ENCODE measurements around the gene ZMYND11. TPM values are rescaled to one million over a fixed set of nuclear protein-coding genes. Genes with fewer than 3 reads are reported as not detected.

The ZMYND11 gene
- 18.1 TPM for total RNA-seq

GRCh38 chr10:135132-135600 is at the start of gene ZMYND11:
TSS of gene ZMYND11 (plus strand) at chr10:135455. CDS start at chr10:180013, 44,558 bp downstream.
- Histone ChIP-seq H3K4me1 (ENCODE audit: insufficient read depth, low read length) (peaks cover 21% of the 10 kb centered on the region), H3K4me3 (ENCODE audit: low read length) (peak within 1 kb of the TSS; percentile 55)

DNA sequence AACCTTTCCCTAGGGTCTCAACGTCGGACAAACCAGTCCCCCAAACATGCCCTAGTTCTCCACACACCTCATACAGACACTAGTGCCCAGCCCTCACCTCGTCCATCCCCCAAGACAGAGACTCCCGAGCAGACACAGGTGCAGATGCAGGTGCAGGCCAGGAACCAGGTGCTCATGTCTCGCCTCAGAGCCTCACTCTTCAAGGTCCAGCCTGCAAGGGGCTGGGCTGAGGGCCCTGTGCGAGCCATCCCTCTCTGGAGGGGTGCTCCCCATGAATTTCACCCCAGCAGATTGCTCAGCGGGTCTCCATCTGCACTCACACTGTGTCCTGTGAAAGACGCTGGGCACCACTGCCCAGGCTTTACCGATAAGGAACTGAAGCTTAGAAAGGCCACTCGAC is 49.2 kb upstream of the ZMYND11 start:
- H3K9me3 ChIP-seq (ENCODE audit: low read depth, low read length): no peaks in the 10 kb centered on the region
- no peaks in the 10 kb centered on the region for H3K27me3 ChIP-seq (ENCODE audit: insufficient read depth, low read length)
- peaks cover 3% of the 10 kb centered on the region for H3K4me1 ChIP-seq (ENCODE audit: insufficient read depth, low read length)
- no peak overlapping the region for H3K4me3 ChIP-seq (ENCODE audit: low read length)

More at GRCh38 chr10:135132-135600, at the start of gene ZMYND11:
- Histone ChIP-seq H3K9me3 (ENCODE audit: low read depth, low read length) (no peaks in the 10 kb centered on the region), H3K27me3 (ENCODE audit: insufficient read depth, low read length) (peaks cover 28% of the 10 kb centered on the region)

DNA sequence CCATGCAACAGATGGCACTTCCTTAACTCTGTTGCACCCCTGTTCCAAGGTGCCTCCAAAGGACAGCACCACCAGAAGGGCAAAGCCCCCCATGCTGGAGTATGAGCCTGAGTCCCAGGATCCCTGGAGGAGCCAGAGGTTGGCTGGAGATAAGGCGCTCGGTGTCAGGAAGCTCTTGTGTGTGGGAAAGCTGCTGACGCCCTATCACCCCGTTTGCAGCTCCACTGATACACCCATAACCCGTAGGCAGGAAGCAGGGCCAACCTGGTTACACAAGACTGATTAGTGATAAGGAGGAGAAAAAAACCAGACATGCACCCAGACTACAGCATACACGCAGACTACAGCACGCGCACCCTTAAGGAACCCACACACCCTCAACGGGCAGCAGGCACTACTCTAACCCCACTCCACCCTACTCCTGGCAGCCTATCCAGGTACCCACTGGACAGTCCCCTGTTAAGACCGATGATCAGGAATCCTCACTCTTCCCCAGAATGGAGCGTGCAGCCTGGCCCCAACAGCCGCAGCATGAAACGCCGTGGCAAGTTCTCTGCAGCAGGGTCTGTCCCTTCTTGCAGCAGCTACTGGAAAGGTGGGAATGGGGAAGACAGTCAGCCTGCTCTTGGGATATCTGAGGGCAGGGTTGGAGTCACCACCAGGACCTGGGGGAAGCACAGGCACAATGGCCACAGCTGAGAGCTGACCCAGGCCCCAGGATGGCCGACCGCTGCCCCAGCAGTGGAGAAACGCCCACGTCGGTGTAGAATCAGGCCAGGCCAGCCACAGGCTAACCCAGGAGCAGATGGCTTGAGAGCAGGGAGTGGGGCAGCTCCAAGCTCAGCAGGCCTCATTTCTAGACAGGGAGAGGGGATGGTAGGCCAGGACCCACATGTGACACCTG is 47.8 kb upstream of the ZMYND11 start:
- Histone ChIP-seq H3K9me3 (ENCODE audit: low read depth, low read length) (no peaks in the 10 kb centered on the region), H3K4me1 (ENCODE audit: insufficient read depth, low read length) (peaks cover 3% of the 10 kb centered on the region), H3K4me3 (ENCODE audit: low read length) (no peak overlapping the region), H3K27me3 (ENCODE audit: insufficient read depth, low read length) (no peaks in the 10 kb centered on the region)

DNA sequence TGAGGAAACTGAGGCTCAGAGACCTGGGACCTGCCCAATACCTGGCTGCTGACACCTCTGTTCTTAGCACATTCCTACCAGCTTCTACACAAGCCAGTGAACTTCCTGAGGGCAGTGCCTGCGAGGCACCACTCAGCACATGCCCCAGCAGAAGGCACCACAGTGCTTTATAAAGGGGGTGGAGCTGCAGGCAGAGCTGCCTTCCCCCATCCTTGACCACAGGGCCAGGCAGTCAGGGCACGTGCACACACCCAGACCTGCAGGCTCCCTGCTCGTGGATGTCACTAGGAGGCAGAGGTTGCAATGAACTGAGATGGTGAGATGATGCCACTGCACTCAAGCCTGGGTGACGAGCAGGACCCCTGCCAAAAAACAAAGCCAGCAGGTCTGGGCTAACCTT is 47.0 kb upstream of the ZMYND11 start:
- H3K27me3 ChIP-seq (ENCODE audit: insufficient read depth, low read length): no peaks in the 10 kb centered on the region
- no peak overlapping the region for H3K4me3 ChIP-seq (ENCODE audit: low read length)
- peaks cover 3% of the 10 kb centered on the region for H3K4me1 ChIP-seq (ENCODE audit: insufficient read depth, low read length)
- no peaks in the 10 kb centered on the region for H3K9me3 ChIP-seq (ENCODE audit: low read depth, low read length)

DNA sequence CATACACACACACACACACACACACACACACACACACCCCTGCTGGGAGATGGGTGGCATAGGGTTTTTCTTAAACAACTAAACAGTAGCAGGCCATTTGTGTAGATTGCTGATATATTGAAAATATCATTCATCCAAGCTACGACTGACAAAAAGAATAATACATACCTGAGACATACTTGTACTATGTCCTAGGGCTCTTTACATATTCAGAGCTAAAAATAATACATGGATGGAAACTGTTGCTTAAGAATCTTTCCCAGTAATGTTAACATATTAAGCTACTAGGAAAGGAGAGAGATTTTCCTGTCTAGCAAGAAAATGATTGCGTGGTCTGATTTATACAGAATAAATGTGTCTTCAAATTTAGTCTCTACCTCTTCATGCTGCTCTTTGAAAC is 46.0 kb upstream of the ZMYND11 start:
- peaks cover 3% of the 10 kb centered on the region for H3K4me1 ChIP-seq (ENCODE audit: insufficient read depth, low read length)
- no peaks in the 10 kb centered on the region for H3K9me3 ChIP-seq (ENCODE audit: low read depth, low read length)
- H3K4me3 ChIP-seq (ENCODE audit: low read length): no peak overlapping the region

GRCh38 chr10:90161-90560 is 45.1 kb upstream of the ZMYND11 start:
- Histone ChIP-seq H3K9me3 (ENCODE audit: low read depth, low read length) (no peaks in the 10 kb centered on the region), H3K27me3 (ENCODE audit: insufficient read depth, low read length) (no peaks in the 10 kb centered on the region), H3K4me1 (ENCODE audit: insufficient read depth, low read length) (peaks cover 3% of the 10 kb centered on the region), H3K4me3 (ENCODE audit: low read length) (no peak overlapping the region)

More for the DNA sequence above, 46.0 kb upstream of the ZMYND11 start:
- no peaks in the 10 kb centered on the region for H3K27me3 ChIP-seq (ENCODE audit: insufficient read depth, low read length)

GRCh38 chr10:91313-91712 is 43.9 kb upstream of the ZMYND11 start:
- peaks cover 3% of the 10 kb centered on the region for H3K4me1 ChIP-seq (ENCODE audit: insufficient read depth, low read length)
- H3K4me3 ChIP-seq (ENCODE audit: low read length): no peak overlapping the region
- no peaks in the 10 kb centered on the region for H3K27me3 ChIP-seq (ENCODE audit: insufficient read depth, low read length)
- peaks cover 9% of the 10 kb centered on the region for H3K9me3 ChIP-seq (ENCODE audit: low read depth, low read length)

GRCh38 chr10:92153-92552 is 43.1 kb upstream of the ZMYND11 start:
- Histone ChIP-seq H3K27me3 (ENCODE audit: insufficient read depth, low read length) (no peaks in the 10 kb centered on the region), H3K9me3 (ENCODE audit: low read depth, low read length) (peaks cover 9% of the 10 kb centered on the region), H3K4me1 (ENCODE audit: insufficient read depth, low read length) (peaks cover 3% of the 10 kb centered on the region), H3K4me3 (ENCODE audit: low read length) (no peak overlapping the region)

- Histone ChIP-seq H3K27me3 (ENCODE audit: insufficient read depth, low read length) (no peaks in the 10 kb centered on the region), H3K4me3 (ENCODE audit: low read length) (no peak overlapping the region), H3K9me3 (ENCODE audit: low read depth, low read length) (peaks cover 9% of the 10 kb centered on the region), H3K4me1 (ENCODE audit: insufficient read depth, low read length) (peaks cover under 1% of the 10 kb centered on the region)
Measured at GRCh38 chr10:92846-93245, 42.4 kb upstream of the ZMYND11 start.

DNA sequence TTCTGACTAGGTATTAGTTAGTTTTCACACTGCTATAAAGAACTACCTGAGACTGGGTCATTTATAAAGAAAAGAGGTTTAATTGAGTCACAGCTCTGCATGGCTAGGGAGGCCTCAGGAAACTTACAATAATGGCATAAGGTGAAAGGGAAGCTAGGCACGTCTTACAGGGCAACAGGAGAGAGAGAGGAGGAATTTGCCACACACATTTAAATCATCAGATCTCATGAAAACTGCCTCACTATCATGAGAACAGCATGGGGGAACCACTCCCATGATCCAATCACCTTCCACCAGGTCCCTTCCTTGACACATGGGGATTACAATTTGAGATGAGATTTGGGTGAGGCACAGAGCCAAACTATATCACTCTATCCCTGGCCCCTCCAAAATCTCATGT is 40.6 kb upstream of the ZMYND11 start:
- no peaks in the 10 kb centered on the region for H3K27me3 ChIP-seq (ENCODE audit: insufficient read depth, low read length)

GRCh38 chr10:95356-96115 is 39.7 kb upstream of the ZMYND11 start:
- H3K4me3 ChIP-seq (ENCODE audit: low read length): no peak overlapping the region
- H3K4me1 ChIP-seq (ENCODE audit: insufficient read depth, low read length): no peaks in the 10 kb centered on the region
- no peaks in the 10 kb centered on the region for H3K27me3 ChIP-seq (ENCODE audit: insufficient read depth, low read length)
- H3K9me3 ChIP-seq (ENCODE audit: low read depth, low read length): peaks cover 9% of the 10 kb centered on the region

More for the DNA sequence above, 40.6 kb upstream of the ZMYND11 start:
- Histone ChIP-seq H3K9me3 (ENCODE audit: low read depth, low read length) (peaks cover 9% of the 10 kb centered on the region), H3K4me3 (ENCODE audit: low read length) (no peak overlapping the region), H3K4me1 (ENCODE audit: insufficient read depth, low read length) (no peaks in the 10 kb centered on the region)

GRCh38 chr10:96466-96865 is 38.8 kb upstream of the ZMYND11 start:
- Histone ChIP-seq H3K9me3 (ENCODE audit: low read depth, low read length) (peaks cover 9% of the 10 kb centered on the region), H3K4me3 (ENCODE audit: low read length) (no peak overlapping the region), H3K4me1 (ENCODE audit: insufficient read depth, low read length) (no peaks in the 10 kb centered on the region), H3K27me3 (ENCODE audit: insufficient read depth, low read length) (no peaks in the 10 kb centered on the region)

DNA sequence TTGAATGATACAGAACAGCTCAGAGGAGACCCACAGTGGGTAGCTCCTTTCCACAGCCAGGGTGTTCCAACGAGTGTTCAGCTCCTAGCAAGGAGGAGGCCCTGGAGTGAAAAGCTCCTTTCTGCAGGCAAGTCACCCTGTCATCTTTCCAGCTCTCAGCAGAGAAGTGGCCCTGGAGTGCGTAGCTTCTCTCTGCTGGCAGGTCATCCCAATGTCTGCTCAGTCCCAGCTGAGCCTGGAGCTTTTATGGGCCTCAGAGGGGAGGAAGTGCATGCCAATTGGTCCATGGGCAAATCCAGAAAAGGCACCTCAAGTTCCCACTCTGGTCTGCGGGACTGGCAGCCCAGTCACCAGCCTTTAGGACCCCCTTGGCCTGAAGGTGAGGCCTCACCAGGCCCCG is 30.8 kb upstream of the ZMYND11 start:
- H3K4me1 ChIP-seq (ENCODE audit: insufficient read depth, low read length): no peaks in the 10 kb centered on the region
- no peaks in the 10 kb centered on the region for H3K27me3 ChIP-seq (ENCODE audit: insufficient read depth, low read length)
- H3K4me3 ChIP-seq (ENCODE audit: low read length): no peak overlapping the region
- no peaks in the 10 kb centered on the region for H3K9me3 ChIP-seq (ENCODE audit: low read depth, low read length)

DNA sequence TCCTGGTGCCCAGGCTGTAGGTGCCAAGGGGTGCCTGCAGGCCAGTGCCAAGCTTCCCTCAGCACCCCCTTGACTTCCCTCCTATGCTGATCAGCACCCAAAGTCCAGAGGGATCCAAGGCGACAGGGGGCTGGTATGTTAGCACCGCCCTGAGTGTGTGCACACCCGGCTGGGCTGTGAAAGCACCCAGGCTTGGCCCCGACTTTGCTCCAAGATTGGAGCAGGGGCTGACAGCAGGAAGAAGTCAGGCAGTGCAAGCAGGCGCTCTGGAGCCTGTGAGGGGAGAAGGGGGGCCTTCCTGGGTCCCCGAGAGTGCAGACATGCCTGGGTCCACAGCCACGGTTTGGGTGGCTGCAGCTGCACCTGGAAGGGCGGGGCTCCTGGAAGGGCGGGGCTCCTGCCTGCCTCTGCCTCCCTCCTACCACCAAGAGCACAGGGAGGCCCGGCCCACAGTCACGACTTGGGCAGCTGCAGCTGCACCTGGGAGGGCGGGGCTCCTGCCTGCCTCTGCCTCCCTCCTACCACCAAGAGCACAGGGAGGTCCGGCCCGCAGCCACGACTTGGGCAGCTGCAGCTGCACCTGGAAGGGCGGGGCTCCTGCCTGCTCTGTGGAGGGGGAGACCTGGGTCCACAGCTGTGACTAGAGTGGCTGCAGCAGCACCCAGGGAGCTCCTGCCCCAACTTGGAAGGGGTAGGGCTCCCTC is 30.2 kb upstream of the ZMYND11 start:
- H3K27me3 ChIP-seq (ENCODE audit: insufficient read depth, low read length): no peaks in the 10 kb centered on the region
- no peaks in the 10 kb centered on the region for H3K4me1 ChIP-seq (ENCODE audit: insufficient read depth, low read length)

DNA sequence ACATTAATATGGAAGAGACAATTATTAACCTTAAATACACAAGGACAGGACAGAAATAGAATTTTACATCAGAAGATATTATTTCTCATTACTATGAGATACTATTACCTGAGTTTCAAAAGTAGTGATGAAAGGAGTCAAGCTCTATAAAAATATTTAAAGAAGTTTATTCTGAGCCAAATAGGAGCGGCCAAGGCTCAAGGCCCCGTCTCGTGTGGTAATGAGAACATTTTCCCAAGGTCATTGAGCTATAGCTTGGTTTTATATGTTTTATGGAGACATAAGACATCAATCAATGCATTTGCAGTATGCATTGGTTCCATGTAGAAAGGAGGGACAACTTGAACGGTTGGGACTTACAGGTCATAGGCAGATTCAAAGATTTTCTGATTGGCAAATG is 29.4 kb upstream of the ZMYND11 start:
- Histone ChIP-seq H3K9me3 (ENCODE audit: low read depth, low read length) (no peaks in the 10 kb centered on the region), H3K27me3 (ENCODE audit: insufficient read depth, low read length) (no peaks in the 10 kb centered on the region), H3K4me3 (ENCODE audit: low read length) (no peak overlapping the region), H3K4me1 (ENCODE audit: insufficient read depth, low read length) (no peaks in the 10 kb centered on the region)

More for the DNA sequence above, 30.2 kb upstream of the ZMYND11 start:
- Histone ChIP-seq H3K9me3 (ENCODE audit: low read depth, low read length) (no peaks in the 10 kb centered on the region), H3K4me3 (ENCODE audit: low read length) (no peak overlapping the region)
